NCI-H2081 treated with DMSO at 0.1 percent for 48 hours (cell line): ENCODE measurements around the gene DLG2.

ENCODE experiments used
- DNase-seq: peaks from one replicate; lab custom pipeline; 2025; lab: John Stamatoyannopoulos, UW

Gene DLG2

GRCh38 chr11:84775503-84775902, 851.6 kb downstream of the DLG2 start:
- no peak for DNase-seq

GRCh38 chr11:84763931-84764330, 863.2 kb downstream of the DLG2 start:
- DNase-seq: no peak

GRCh38 chr11:84757711-84758110, 869.4 kb downstream of the DLG2 start:
- no peak for DNase-seq

- no peak for DNase-seq
Observed at GRCh38 chr11:84751371-84751770, 875.8 kb downstream of the DLG2 start.

- DNase-seq: no peak
Observed at GRCh38 chr11:84747871-84748270, 879.3 kb downstream of the DLG2 start.

GRCh38 chr11:84740050-84740449, 887.1 kb downstream of the DLG2 start:
- no peak for DNase-seq

GRCh38 chr11:84724256-84724655, 902.9 kb downstream of the DLG2 start:
- DNase-seq: no peak

- no peak for DNase-seq
Observed at GRCh38 chr11:84722583-84723108, 904.5 kb downstream of the DLG2 start.

- DNase-seq: no peak
Observed at GRCh38 chr11:84721561-84721961, 905.6 kb downstream of the DLG2 start.

- no peak for DNase-seq
Observed at GRCh38 chr11:84720706-84721402, 906.3 kb downstream of the DLG2 start.

- no peak for DNase-seq
Observed at GRCh38 chr11:84719935-84720577, 907.1 kb downstream of the DLG2 start.

- no peak for DNase-seq
Observed at GRCh38 chr11:84714316-84714780, 912.8 kb downstream of the DLG2 start.

- DNase-seq: no peak
Observed at GRCh38 chr11:84691830-84692229, 935.3 kb downstream of the DLG2 start.

- DNase-seq: no peak
Observed at GRCh38 chr11:84687433-84687832, 939.7 kb downstream of the DLG2 start.

- no peak for DNase-seq
Observed at GRCh38 chr11:84686716-84687115, 940.4 kb downstream of the DLG2 start.

GRCh38 chr11:84685976-84686375, 941.2 kb downstream of the DLG2 start:
- DNase-seq: no peak

- no peak for DNase-seq
Observed at GRCh38 chr11:84685149-84685548, 942.0 kb downstream of the DLG2 start.

- no peak for DNase-seq
Observed at GRCh38 chr11:84681456-84681855, 945.7 kb downstream of the DLG2 start.

- DNase-seq: no peak
Observed at GRCh38 chr11:84675396-84676025, 951.6 kb downstream of the DLG2 start.

- no peak for DNase-seq
Observed at GRCh38 chr11:84673753-84674152, 953.4 kb downstream of the DLG2 start.

- DNase-seq: no peak
Observed at GRCh38 chr11:84671325-84671999, 955.7 kb downstream of the DLG2 start.

GRCh38 chr11:84663731-84664130, 963.4 kb downstream of the DLG2 start:
- no peak for DNase-seq
